Measurements from ENCODE around the gene TMUB2. TPM values are rescaled to one million over a fixed set of nuclear protein-coding genes. Genes with fewer than 3 reads are reported as not detected.
"Not testable (repeated sequence)": the region's sequence is repeated elsewhere in the genome, so short reads cannot be mapped to it uniquely, and the experiment has no call there.

The TMUB2 gene
- total RNA-seq, 1 donor from 2014 or later, result 35.0 TPM

DNA sequence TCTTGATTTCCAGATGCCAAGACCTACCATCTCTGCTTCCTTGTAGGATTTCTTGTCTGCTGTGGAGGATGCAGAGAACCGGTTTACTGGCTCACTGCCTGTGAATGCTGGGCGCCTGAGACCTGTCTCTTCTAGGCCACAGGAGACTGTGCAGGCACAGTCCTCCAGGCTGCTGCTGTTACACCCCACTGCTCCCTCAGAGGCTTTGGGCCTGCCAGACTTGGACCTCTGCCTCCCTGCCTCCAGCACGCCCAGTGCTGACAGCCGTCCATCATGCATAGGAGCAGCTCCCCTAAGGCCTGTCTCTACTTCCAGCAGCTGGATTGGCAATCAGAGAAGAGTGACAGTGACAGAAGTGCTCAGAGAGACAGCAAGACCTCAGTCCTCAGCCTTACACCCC, 39.0 kb upstream of the TMUB2 start:
- no peak for DNase-seq (ENCODE audit: low read depth)
- Histone ChIP-seq H3K36me3 (ENCODE audit: control insufficient read depth, insufficient read depth, low read length) (peaks cover 1% of the 10 kb centered on the region), H3K27me3 (ENCODE audit: control insufficient read depth, insufficient read depth, low read length) (no peaks in the 10 kb centered on the region), H3K4me3 (ENCODE audit: low read depth, low read length) (no peak overlapping the region)
- TF ChIP-seq, protein P1, sequence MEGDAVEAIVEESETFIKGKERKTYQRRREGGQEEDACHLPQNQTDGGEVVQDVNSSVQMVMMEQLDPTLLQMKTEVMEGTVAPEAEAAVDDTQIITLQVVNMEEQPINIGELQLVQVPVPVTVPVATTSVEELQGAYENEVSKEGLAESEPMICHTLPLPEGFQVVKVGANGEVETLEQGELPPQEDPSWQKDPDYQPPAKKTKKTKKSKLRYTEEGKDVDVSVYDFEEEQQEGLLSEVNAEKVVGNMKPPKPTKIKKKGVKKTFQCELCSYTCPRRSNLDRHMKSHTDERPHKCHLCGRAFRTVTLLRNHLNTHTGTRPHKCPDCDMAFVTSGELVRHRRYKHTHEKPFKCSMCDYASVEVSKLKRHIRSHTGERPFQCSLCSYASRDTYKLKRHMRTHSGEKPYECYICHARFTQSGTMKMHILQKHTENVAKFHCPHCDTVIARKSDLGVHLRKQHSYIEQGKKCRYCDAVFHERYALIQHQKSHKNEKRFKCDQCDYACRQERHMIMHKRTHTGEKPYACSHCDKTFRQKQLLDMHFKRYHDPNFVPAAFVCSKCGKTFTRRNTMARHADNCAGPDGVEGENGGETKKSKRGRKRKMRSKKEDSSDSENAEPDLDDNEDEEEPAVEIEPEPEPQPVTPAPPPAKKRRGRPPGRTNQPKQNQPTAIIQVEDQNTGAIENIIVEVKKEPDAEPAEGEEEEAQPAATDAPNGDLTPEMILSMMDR (IDR thresholded peaks at IDR 0.05; ENCODE audit: insufficient read depth, low read length, poor library complexity, severe bottlenecking), result no peak

DNA sequence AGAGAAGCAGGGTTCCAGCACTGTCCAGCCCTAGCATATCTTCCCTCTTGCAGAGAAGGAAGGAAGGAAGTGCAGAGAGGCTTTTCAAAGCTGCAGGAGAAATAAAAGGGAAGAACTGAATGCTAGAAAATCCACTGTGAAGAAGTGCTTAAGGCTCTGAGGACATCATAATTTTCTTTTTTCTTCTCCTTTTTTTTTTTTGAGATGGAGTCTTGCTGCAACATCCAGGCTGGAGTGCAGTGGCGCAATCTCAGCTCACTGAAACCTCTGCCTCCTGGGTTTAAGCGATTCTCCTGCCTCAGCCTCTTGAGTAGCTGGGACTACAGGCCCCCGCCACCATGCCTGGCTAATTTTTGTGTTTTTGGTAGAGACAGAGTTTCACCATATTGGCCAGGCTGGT, 37.7 kb upstream of the TMUB2 start:
- not testable (repeated sequence) for DNase-seq (ENCODE audit: low read depth); H3K4me3 ChIP-seq (ENCODE audit: low read depth, low read length); H3K36me3 ChIP-seq (ENCODE audit: control insufficient read depth, insufficient read depth, low read length); H3K27me3 ChIP-seq (ENCODE audit: control insufficient read depth, insufficient read depth, low read length)

DNA sequence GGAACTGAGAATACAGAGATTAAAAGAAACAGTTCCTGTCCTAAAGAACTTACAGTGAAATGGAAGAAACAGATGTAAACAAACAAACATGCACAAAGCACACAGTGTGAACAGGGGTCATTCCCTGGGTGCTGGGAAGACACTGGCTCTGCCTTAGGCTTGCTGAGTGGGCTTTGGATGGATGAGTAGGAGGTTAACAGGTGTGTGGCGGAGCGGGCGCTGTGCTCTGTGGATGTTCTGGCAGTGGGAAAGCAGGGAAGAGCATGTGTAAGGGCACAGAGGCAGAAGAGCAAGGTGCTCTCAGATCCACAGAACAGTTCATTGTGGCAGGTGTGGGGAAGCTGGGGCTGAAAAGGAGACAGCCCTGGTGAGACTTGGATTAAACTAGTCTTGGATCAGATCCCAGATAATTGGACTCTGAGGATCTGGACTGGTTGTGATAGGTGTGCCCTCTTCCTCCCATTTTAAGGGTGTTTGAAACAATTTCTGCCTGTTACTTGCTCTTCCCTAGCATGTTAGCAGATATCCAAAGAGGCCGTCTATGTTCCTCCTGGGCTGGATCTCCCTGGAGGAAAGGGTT, 36.9 kb upstream of the TMUB2 start:
- no peak for DNase-seq (ENCODE audit: low read depth)
- peaks cover 1% of the 10 kb centered on the region for H3K36me3 ChIP-seq (ENCODE audit: control insufficient read depth, insufficient read depth, low read length)
- H3K4me3 ChIP-seq (ENCODE audit: low read depth, low read length), result no peak overlapping the region
- H3K27me3 ChIP-seq (ENCODE audit: control insufficient read depth, insufficient read depth, low read length), result no peaks in the 10 kb centered on the region
- TF ChIP-seq, protein P1 (IDR thresholded peaks at IDR 0.05; ENCODE audit: insufficient read depth, low read length, poor library complexity, severe bottlenecking), result no peak

DNA sequence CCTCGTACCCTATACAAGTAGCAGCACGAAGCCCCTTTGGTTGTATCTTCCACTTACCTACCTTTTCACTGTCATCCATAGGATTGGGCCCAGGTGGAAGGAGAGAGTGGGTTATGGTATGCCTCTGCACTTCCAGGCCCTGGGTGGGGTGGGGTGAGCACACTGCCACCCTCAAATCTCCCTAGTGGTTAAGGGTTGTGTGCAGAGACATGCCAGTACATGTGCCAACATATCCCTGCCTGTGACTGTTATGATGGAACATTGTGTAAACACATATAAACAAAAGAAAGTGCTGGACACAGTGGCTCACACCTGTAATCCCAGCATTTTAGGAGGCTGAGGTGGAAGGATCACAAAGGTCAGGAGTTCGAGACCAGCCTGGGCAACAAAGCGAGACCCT, 33.9 kb upstream of the TMUB2 start:
- TF ChIP-seq, protein P1 (IDR thresholded peaks at IDR 0.05; ENCODE audit: insufficient read depth, low read length, poor library complexity, severe bottlenecking), result no peak
- H3K4me3 ChIP-seq (ENCODE audit: low read depth, low read length), result no peak overlapping the region
- no peak for DNase-seq (ENCODE audit: low read depth)
- H3K36me3 ChIP-seq (ENCODE audit: control insufficient read depth, insufficient read depth, low read length), result peaks cover 2% of the 10 kb centered on the region
- H3K27me3 ChIP-seq (ENCODE audit: control insufficient read depth, insufficient read depth, low read length), result no peaks in the 10 kb centered on the region

DNA sequence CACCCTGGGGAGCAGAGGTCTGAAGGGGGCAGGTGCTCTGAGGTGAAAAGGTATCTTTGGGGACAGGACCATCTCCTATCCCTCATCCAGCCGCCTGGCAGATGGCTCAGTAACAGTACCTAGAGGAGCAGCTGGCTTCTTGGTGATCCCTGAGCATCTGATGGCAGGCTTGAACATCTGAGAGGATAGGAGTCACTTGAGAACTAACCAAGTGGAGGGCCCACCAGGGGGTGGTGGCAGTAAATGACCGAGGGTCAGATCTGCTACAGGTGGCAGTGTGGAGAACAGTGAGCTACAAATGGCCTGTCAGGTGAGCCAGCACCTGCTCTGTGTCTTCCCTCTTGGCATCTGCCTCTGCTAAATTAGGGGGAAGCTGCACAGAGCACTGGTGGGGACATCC, 31.3 kb upstream of the TMUB2 start:
- TF ChIP-seq, protein P1 (IDR thresholded peaks at IDR 0.05; ENCODE audit: insufficient read depth, low read length, poor library complexity, severe bottlenecking), result no peak
- Histone ChIP-seq H3K27me3 (ENCODE audit: control insufficient read depth, insufficient read depth, low read length) (no peaks in the 10 kb centered on the region), H3K36me3 (ENCODE audit: control insufficient read depth, insufficient read depth, low read length) (peaks cover 3% of the 10 kb centered on the region), H3K4me3 (ENCODE audit: low read depth, low read length) (no peak overlapping the region)
- no peak for DNase-seq (ENCODE audit: low read depth)

DNA sequence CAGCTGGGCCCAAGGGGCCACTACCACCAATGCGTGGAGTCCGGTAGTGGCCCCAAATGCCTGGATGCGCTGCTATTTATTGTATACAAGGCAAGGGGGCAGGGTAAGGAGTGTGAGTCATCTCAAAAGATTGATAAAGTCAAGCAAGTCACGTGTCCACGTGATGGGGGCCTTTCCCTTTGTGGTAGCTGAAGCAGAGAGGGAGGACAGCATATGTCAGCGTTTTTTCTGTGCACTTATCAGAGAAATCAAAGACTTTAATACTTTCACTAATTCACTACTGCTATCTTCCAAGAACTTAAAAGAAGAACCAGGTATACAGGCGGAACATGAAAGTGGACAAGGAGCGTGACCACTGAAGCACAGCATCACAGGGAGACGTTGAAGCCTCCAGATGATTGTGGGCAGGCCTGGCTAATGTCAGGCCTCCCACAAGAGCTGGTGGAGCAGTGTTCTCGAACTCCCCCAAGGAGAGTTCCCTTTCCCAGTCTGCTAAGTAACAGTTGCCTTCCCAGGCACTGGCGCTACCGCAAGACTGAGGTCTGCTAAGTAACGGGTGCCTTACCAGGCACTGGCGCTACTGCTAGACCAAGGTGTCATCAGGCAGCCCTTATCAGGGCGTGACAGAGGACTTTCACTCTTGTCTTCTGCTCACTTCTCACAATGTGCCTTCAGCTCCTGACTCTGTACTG, 27.1 kb upstream of the TMUB2 start:
- Histone ChIP-seq H3K4me3 (ENCODE audit: low read depth, low read length) (no peak overlapping the region), H3K36me3 (ENCODE audit: control insufficient read depth, insufficient read depth, low read length) (peaks cover 3% of the 10 kb centered on the region), H3K27me3 (ENCODE audit: control insufficient read depth, insufficient read depth, low read length) (no peaks in the 10 kb centered on the region)
- TF ChIP-seq, protein P1 (IDR thresholded peaks at IDR 0.05; ENCODE audit: insufficient read depth, low read length, poor library complexity, severe bottlenecking), result no peak
- no peak for DNase-seq (ENCODE audit: low read depth)

Measured in kidney epithelial cell (primary cell).